Measurements from ENCODE around the gene EDIL3.

DNA sequence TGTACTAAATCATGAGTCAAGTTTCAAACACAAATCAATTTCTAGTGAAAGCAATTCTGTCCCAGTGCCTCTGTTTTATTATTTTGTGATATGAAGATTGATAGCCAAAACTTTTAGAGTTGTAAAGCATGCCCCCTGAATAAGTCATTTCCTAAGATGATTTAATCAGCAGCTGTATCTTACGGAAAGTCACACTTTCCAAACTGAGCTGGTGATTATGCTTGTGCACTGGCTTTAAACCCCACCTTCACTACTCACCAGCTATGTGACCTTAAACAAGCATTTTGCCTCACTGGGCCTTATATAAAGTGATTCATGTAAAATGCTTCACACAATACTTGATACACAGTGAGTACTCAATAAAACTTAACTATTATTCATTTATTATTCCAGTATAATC lies 78.1 kb downstream of the EDIL3 start:
- TF ChIP-seq EZH2 (IDR thresholded peaks at IDR 0.05): no peak
- TF ChIP-seq FOXP2 (optimal IDR thresholded peaks at IDR 0.05; ENCODE audit: control extremely low read depth, extremely low read length, insufficient read depth): no peak
